NK-92 (cell line): Measurements from ENCODE around the gene BOD1L1.
"Not testable (repeated sequence)": the region's sequence is repeated elsewhere in the genome, so short reads cannot be mapped to it uniquely, and the experiment has no call there.

Experiments
- DNase-seq: peaks from one replicate; lab custom pipeline; 2025; ENCODE audit not compliant: unreplicated experiment; lab: John Stamatoyannopoulos, UW

The BOD1L1 gene

DNA sequence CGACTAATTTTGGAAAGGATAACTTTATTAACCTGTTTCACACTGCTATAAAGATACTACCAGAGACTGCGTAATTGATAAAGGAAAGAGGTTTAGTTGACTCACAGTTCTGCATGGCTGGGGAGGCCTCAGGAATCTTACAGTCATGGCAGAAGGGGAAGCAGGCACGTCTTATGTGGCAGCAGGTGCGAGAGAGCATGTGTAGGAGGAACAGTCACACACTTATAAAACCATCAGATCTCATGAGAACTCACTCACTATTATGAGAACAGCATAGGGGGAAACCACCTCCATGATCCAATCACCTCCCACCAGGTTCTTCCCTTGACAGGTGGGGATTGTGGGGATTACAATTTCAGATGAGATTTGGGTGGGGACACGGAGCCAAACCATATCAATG is 67.4 kb downstream of the BOD1L1 start:
- DNase-seq: not testable (repeated sequence)

DNA sequence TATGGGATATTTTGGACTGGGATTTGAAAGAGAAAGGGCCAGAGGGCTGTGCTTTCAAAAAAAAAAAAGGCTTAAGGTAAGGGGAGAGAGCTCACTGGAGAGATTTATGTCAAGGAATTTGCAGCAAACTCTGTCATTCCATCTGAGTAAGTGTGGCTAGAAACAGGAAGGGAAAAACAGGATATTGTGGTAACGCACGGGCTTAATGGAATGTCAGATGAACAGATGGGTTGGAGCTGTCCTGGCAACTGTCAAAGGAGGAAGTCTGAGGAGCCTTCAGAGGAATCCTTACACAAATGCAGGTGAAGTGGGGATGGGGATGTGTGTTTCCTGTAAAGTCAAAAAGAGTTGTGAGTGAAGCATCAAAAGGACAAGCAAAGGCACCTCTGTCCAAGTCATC is 68.1 kb downstream of the BOD1L1 start:
- no peak for DNase-seq

DNA sequence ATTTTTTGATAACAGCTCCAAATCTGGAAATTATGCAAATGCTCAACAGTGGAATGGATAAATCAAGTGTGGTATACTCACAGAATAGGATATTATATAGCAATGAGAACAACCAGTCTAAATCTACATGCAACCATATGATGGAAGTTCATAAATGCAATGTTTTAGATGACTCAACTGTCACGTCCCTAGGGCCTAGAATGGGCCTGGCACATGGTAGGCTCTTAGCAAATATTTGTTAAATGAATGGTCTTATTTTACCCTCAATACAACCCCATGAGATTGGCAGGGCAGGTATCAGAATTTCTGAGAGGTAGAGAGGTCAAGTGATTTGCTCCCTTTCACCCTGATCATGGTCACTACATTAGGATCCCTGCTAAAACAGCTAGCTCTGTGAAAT is 68.6 kb downstream of the BOD1L1 start:
- DNase-seq: no peak

DNA sequence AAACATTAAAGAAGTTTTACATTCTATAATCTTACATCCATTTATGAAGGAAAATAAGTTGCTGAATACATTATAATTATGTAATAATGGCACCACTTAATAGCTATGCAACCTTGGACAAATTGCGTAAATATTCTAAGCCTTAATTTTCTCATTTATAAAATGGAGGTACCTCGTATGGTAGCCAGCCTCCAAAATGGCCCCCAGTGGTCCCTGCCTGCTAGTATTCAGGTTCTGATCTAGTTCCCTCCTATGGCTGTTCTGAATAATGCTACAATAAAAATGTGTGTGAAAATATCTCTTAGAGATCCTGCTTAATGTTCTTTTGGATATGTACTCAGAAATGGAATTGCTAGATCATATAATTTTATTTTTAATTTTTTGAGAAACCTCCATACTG is 72.2 kb downstream of the BOD1L1 start:
- DNase-seq: no peak

DNA sequence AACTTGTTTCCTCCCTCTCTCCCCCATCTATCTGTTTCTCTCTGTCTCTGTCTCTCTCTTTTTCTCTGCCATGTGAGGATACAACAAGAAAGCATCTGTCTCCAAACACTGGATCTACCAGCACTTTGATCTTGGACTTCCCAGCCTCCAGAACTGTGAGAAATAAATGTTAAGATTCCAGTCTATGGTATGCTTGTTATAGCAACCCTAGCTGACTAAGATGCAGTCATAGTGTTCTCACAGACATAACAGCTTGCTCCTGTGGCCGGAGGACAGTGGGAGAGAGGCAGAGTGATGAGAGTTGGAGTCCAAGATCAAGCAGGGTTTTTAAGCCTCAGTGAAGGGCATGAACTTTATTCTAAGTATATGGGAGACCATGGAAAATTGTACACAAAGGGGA is 74.4 kb downstream of the BOD1L1 start:
- DNase-seq: no peak

DNA sequence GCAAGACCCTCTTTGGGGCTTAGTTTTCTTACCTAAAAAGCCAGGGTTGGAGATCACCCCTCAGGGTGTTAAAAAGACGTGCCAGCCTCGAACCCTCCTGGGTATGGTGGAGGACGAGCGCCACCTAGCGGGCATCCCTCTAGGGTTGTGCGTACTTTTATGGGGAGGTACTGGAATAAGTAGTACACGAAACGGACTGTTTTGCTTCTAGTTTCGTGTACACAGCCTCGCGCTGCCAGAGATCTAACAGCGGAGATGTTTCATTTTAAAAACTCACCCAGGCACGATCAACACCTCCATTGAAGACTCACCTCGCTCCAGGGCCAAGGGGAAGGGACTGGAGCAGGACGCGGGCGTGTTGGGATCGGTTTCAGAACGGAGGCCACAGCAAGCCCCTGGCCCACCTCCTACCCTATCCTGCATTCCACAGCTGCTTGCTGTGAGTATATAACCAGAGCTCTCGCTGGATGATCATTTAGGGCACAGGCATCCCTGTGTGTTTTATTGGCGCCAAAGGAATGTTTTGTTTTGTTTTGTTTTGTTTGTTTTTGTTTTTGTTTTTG is 78.5 kb downstream of the BOD1L1 start:
- no peak for DNase-seq

DNA sequence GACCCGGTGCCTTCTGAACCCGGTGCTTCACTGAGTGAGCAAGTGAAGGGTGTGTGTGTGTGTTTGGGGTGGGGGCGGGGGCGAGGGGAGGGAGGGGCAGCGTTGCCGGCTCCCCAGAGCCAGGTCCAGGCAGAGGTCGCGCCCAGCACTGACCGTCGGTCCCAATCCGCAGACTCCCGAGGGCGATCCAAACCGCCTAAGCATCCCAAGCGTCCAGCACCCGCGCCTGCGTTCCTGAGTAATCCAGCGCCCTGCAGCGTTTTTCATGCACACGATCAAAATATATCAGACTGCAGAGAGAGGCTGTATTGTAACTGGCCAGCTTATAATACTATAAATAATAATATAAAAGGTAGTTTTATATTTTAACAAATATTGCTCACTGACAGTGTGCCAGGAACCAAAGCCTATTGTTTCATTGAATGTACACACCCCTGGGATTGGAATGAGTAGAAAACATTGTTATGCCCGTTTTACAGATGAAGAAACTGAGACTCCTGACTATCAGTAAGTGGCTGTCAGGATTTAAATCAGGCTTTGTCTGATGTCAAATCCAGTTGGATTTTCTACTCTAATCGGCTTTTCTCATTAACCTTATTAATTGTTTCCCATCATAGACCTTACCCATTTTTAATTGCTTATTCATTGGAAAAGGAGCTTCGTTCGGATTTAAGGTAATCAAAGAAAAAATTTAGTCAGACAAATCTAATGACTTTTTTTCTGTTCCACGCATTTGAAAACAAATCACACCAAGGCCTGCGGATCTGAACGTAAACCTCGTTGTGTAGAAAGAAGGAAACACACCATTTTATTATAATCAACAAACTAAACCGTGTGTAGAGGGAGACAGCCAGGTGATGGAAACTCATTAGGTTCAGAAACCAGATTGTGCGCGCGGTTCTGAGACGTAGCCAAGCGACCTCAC is 79.2 kb downstream of the BOD1L1 start:
- no peak for DNase-seq

DNA sequence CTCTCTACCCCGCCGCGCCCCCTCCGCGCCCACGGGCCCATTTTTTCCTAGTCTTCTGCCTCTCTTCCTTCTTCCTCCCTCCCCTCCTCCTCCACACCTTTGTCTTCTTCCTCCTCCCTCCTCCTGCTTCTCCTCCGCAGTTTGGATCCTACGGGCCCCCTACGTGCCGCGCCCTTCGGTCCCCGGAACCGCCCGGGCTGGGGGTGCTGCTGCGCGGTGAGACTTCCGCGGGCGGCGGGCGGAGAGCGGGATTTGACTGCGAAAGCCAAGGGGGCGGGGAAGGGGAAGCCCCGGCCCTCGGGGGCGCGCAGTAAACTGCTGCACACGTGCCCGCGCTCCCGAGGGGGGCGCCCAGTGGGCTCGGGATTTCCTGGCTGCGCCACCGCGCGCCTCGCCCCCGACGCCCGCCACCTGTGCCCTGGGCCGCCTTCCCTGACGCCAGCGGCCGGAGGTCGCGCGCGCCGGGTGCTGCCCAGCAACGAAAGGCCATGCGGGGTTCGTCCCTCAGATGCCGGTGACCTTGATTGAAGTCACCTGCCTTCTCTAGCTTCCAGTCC is 80.0 kb downstream of the BOD1L1 start:
- DNase-seq: no peak

DNA sequence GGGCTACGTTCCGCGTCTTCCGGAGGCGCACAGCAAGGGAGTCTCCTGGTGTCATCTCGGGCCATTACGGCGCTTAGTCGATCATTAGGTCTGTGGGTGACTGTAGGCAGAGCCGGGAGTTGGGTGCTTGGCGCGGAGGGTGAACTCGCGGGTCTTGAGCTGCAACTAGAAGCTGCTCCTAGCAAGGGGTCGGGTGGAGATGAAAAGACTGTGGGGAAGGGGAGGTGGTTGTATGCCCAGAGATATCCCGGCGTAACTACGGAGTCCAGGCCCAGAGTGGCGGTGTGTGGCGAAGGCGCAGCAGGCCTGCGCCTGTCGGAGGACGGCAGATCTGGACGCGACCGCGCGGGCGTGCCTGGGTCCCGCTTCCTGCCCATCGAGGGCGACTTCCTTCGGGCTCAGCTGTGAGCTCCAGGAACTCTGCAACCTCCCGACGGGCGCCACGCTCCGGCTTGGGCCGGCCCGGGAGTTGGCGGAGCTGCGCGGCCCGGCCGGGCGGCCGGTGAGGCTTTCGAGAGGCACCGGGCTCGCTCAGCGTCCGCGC is 80.5 kb downstream of the BOD1L1 start:
- DNase-seq: no peak

DNA sequence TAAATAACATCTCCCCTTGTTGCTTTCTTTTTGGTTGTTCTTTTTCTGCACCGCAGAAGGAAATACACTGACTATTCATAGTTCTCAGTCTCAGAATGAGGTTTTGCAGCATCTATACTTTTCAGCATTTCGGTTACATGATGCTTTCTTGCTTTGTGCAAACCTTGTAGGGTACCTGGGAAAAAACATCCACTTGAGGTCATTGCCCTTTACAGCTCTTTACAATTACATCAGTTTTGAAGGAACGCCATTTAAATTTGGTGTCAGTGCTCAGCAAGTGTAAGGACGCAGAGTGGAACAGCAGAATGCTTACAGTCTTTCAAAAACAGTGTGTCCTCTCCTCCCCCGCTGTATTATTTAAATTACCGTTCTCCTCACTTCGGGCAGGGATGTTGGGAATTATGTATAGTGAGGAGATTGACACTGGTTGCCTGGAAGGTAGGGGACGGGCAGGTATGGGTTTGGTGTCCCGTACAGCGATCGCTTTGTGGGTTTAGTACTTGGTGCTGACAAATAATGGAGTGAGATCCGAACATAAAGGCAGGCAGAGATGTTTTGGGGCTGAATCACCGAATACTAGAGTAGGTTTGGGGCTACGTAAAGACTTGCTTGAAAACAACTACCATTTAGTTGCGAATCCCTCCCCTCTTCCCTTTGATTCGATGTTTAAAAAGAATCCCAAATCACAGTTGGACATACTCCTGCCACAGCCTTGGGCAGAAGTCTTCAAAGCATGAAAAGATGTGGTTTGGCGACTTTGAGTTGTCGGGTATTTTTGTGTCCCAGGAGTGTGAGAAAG is 81.2 kb downstream of the BOD1L1 start:
- DNase-seq: no peak

DNA sequence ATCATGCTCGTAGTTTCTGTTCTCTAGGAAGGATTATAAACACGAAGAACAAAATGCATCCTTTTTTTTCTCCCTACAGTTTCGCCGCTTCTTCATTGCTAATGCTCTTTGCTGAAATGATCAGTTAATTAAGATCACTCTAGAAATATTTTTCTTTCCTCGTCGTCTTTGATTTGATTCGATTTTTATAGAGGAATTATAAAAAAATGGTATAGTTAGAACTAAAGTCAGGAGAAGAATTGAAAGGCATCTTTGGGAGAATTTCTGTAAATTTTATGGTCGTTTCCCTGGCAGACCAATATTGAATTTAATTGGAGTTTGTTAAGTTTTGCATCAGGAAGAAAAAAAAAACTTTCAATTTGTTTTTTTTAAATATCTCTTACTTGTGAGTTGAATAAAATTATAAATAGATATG is 82.1 kb downstream of the BOD1L1 start:
- no peak for DNase-seq

DNA sequence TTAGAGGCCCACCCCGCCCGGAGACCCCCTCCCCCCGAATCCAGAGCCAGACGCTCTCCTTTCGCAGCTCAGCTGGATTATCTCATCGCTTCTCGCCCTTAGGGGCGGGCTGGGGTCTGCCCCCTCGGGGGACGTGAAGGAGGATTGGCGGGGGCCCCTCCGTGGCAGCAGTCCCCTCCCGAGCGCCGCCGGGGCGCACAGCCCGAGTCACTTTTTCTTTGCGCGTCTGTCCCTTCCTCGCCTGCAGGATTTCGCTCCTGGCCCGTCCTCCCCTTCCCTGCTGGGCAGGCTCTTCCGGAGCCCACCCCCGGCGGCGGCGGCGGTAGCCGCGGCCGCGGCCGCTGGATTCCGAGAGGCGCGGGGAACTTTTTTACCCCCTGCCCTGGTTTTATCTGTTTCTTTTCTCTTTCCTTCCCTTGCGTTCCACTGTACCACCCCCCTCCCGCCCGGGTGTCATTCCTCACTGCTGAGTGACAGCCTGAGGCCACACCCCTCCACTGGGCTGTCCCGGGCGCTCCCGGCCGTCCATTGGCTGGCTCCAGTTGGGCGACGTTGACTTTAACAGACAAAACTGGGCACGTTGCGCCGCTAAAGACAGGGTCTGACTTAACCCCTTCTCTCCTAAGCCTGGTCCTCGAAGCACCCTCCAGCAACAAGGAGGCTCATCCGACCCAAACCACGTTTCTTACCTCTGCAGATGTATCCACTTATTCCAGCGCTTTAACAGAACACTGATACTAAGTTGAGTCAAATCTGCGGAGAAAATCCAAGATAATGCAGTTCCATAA is 82.7 kb downstream of the BOD1L1 start:
- DNase-seq: no peak

DNA sequence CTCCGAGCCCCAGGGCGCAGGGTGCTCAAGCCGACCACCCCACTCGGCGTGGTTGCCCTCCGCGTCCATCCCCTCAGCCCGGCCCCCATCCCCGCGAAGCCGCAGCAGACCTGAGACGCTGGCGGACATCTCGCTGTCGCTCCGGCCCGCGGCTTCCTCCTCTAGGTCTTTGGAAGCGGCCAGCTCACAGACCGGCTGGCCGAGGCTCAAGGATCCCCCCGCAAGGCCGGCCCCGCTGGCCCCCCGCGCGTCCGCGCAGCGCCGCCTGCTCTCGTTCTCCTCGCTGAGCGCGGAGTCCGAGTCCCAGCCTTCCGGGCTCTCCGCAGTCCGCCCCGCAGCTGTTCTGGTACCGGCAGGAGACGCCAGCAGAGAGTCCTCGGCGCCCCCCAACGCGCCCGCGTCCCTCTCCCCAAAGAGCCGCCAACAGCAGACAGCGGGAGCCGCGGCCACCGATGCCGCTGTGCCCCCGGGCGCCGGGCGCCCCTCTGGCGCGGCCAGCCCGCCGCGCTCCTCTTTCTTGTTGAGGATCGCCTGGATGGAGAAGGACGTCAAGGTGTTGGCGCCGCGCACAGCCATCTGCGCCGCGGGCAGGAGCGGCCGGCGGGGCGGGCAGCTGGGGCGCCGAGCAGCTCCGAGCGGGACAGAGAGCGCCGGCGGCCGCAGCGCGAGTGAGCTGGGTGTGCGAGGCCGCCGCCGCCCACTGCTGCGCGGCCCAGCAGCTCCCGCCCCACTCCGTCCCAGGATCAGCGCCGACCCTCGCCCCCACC is 83.5 kb downstream of the BOD1L1 start, which contains the start of gene NKX3-2:
Gene NKX3-2 (minus strand): TSS at position 670 of the 767 bp plus-strand sequence. CDS start 94 bp downstream, at position 576.
- DNase-seq: no peak

DNA sequence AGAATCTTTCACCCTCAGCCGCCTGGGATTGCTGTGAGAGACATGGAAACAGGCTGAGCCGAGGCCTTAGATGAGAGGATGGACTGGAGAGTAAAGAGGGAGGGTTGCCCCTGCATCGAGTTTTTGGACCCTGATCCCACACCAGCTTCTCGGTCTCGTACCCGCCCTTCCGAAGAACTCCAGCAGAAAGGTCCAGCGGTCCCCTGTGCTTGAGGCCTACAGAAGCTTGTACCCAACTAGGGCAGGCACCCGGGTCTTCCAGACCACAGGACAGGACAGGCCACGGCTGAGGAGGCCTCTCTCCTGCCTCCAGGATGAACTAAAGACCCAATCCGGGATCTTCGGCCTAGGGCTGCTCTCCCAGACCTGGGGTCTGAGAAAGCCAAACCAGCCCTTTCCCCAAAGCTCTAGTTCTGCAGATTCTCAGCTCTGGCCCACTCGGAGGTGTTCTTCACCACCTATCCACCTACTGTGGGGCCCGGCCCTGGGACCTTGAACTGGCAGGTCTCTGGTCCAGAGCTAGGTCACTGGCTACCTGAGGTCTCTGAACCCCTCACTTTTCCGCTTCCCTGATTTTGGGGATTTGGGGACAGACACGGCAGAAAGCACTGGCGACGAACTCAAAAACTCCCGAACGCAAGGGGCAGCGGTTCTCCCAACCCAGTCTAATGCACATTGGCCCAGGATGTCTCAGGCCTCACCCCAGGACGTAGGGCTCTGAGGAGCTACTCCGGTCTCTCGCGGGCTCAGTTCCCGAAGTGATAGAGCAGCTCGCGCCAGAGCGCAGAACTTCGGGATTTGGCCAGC is 84.3 kb downstream of the BOD1L1 start:
- no peak for DNase-seq

DNA sequence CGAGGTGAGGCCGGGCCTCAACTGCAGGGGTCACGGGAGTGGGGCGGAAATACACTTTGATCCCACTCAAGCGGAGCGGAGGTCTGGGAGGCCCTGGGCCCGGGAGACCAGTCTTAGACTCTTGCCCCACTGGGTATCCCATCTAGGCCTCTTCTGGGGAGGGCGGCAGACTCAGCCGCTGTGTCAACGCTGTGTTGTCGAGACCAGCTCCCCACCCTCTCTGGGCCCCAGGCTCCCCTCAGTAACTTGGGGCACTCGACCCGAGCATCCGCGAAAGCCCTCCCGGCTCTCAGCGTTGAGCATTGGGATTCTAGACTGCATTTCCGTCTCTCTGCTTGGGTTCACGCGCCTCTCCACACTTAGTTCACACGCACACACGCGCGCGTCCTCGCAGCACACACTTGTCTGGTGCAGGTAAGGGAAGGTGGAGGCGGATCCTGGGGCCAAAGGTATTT is 84.9 kb downstream of the BOD1L1 start:
- DNase-seq: no peak

DNA sequence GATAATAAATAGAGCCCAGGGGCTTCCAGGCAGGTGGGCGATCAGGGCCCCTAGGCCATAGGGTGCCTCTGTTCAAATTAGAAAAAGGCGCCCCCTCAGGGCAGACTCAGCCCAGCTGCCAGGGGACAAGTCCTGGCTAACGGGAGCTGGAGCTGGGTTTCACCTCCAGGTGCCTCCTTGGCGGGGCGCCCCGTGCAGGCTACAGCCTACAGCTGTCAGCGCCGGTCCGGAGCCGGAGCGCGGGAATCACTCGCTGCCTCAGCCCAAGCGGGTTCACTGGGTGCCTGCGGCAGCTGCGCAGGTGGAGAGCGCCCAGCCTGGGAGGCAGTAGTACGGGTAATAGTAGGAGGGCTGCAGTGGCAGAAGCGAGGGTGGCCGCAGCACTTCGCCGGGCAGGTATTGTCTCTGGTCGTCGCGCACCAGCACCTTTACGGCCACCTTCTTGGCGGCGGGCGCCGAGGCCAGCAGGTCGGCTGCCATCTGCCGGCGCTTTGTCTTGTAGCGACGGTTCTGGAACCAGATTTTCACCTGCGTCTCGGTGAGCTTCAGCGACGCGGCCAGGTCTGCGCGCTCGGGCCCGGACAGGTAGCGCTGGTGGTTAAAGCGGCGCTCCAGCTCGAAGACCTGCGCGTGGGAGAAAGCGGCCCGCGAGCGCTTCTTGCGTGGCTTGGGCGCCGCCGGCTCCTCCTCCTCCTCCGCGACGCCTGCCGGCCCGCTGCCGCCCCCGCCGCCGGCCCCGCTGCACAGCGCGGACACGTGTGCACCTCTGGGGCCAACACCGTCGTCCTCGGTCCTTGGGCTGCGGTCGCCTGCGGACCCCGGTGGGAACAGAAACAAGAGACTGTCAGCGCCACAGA is 85.6 kb downstream of the BOD1L1 start:
- DNase-seq: no peak

DNA sequence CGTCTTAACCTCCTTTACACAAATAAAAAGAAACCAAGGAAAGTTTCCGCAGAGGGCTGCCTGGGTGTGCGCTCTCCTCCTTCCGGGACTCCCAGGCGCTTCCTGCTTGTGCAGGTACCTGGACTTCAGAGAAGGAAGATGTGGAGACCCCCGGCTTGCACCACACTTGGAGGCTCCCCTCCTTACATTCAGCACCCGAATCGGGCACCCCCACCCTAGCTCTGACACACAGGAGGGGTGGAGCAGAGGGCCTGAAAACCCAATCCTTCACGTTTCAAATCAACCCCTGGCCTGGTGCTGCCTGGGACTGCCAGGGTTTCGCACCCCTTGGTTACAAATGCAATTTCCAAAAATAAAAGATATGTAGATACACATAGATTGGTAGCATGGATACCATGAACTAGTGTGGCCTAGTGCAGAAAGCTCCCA is 86.3 kb downstream of the BOD1L1 start:
- DNase-seq: no peak
